A549 (cell line): Measurements from ENCODE around the gene IPO9.

Source experiments
- CEBPB ChIP-seq, 2 experiments: fragments of >200 bp in 1 of 2; sonication (Bioruptor Twin) in 1 of 2; formaldehyde crosslinking in 1 of 2; IDR thresholded peaks; 2 replicates each; pipeline ENCODE4 v1.6.1; 2012 to 2016
- CTCF ChIP-seq: fragments of >200 bp; sonication (Bioruptor Twin); formaldehyde crosslinking; IDR thresholded peaks from 3 replicates; pipeline ENCODE4 v1.5.1; 2016
- EP300 ChIP-seq, 2 experiments: fragments of >200 bp; sonication (Bioruptor Twin); formaldehyde crosslinking; IDR thresholded peaks; 2 replicates in 1 of 2; 3 replicates in 1 of 2; pipeline ENCODE4 v1.6.1; 2016 to 2017
- FOSB ChIP-seq: fragments of 250-450 bp; sonication (Bioruptor Pico); IDR thresholded peaks from 2 replicates; pipeline ENCODE4 v1.5.0; 2020; ENCODE audit warnings: mild to moderate bottlenecking, moderate library complexity
- JUN ChIP-seq, 2 experiments: fragments of >200 bp; sonication (Bioruptor Twin); formaldehyde crosslinking; IDR thresholded peaks; 2 replicates in 1 of 2; 3 replicates in 1 of 2; pipeline ENCODE4 v1.6.1; 2016 to 2017
- MYC ChIP-seq: IDR thresholded peaks from 2 replicates; pipeline ENCODE4 v1.6.1; 2012; ENCODE audit warnings: mild to moderate bottlenecking, inconsistent platforms, low read length, improper control_type of control experiment, borderline replicate concordance
- POLR2A ChIP-seq: IDR thresholded peaks from 2 replicates; pipeline ENCODE4 v1.6.1; 2012; ENCODE audit warnings: mild to moderate bottlenecking, low read length
- RAD21 ChIP-seq, 2 experiments: fragments of >200 bp in 1 of 2; sonication (Bioruptor Twin) in 1 of 2; formaldehyde crosslinking in 1 of 2; IDR thresholded peaks in 1 of 2; conservative IDR thresholded peaks in 1 of 2; 2 replicates in 1 of 2; 3 replicates in 1 of 2; pipeline ENCODE4 v1.6.1; 2012 to 2018; ENCODE audit warnings: inconsistent platforms in 1 of 2
- REST ChIP-seq: fragments of 200-600 bp; sonication (generic); IDR thresholded peaks from 2 replicates; pipeline ENCODE4 v1.6.1; 2016; ENCODE audit warnings: antibody characterized with exemption, mild to moderate bottlenecking, moderate library complexity

- no peak for TF ChIP-seq POLR2A
- no peak for TF ChIP-seq CTCF
- no peak for TF ChIP-seq FOSB (CRISPR knock-in tag)
- no peak for TF ChIP-seq CEBPB (IDR thresholded peaks at IDR 0.05)
- no peak for TF ChIP-seq RAD21 (conservative IDR thresholded peaks at IDR 0.05 in 1 of 2, IDR thresholded peaks at IDR 0.05 in 1 of 2)
- no peak for TF ChIP-seq REST
- no peak for TF ChIP-seq JUN (IDR thresholded peaks at IDR 0.05)
- TF ChIP-seq EP300 (IDR thresholded peaks at IDR 0.05): no peak
- no peak for TF ChIP-seq MYC
These were observed 60.4 kb downstream of the IPO9 start for GRCh38 chr1:201889090-201889968.
